B cell (primary cell): Measurements from ENCODE around the gene RHOV. TPM values are rescaled to one million over a fixed set of nuclear protein-coding genes. Genes with fewer than 3 reads are reported as not detected.

ENCODE experiments used
- ATAC-seq: fragments of 200-7000 bp; cut with Tn5 transposase; one replicate; pipeline ENCODE4 v1.10.0; 2021; ENCODE audit warnings: low read depth, mild to moderate bottlenecking, moderate number of reproducible peaks, moderate library complexity
- CTCF ChIA-PET: fragments of 350-600 bp; sonication (Branson Sonifier 250); formaldehyde crosslinking; loops from one replicate; lab custom pipeline; 2021; ENCODE audit warnings: antibody characterized with exemption, inconsistent platforms; lab: Charles Lee
- POLR2A ChIA-PET: fragments of 350-600 bp; sonication (Branson Sonifier 250); formaldehyde crosslinking; loops from one replicate; lab custom pipeline; 2021; ENCODE audit warnings: antibody characterized with exemption; lab: Charles Lee
- DNase-seq: peaks from one replicate; pipeline ENCODE4 v3.0.0; 2013
- H2AFZ ChIP-seq: 2 replicates; pipeline ENCODE4 v1.6.1; 2012; ENCODE audit warnings: mild to moderate bottlenecking, low read depth, low read length; ENCODE audit not compliant: insufficient read depth, poor library complexity, severe bottlenecking
- H3K27ac ChIP-seq, 2 donors: 1 replicate in 1 of 2; 2 replicates in 1 of 2; pipeline ENCODE4 v1.5.1; 2012 to 2013; ENCODE audit warnings: low read length in 2 of 2, mild to moderate bottlenecking in 2 of 2, moderate library complexity in 1 of 2
- H3K27me3 ChIP-seq, 4 experiments: fragments of 200-600 bp in 1 of 4; sonication (generic) in 1 of 4; replicated peaks in 1 of 4; 1 replicate in 2 of 4; 2 replicates in 2 of 4; pipeline versions ENCODE4 v1.6.1 to v1.7.0; 2013 to 2016; ENCODE audit warnings: low read length in 3 of 4, mild to moderate bottlenecking in 2 of 4, mixed read lengths in 1 of 4, moderate library complexity in 1 of 4; ENCODE audit not compliant: insufficient read depth in 4 of 4, control insufficient read depth in 3 of 4; ENCODE audit errors: control extremely low read depth in 1 of 4
- H3K36me3 ChIP-seq, 2 experiments: replicated peaks in 1 of 2; 1 replicate in 1 of 2; 2 replicates in 1 of 2; pipeline versions ENCODE4 v1.6.1 to v1.7.1; 2013; ENCODE audit warnings: low read length in 1 of 2; ENCODE audit not compliant: insufficient read depth in 2 of 2, control insufficient read depth in 1 of 2; ENCODE audit errors: control extremely low read depth in 1 of 2, extremely low read depth in 1 of 2
- H3K4me1 ChIP-seq, 2 donors: fragments of 200-600 bp in 1 of 2; sonication (generic) in 1 of 2; 1 replicate in 1 of 2; 2 replicates in 1 of 2; pipeline versions ENCODE4 v1.5.1 to v1.6.1; 2013 to 2017; ENCODE audit warnings: low read length in 2 of 2; ENCODE audit not compliant: control insufficient read depth in 2 of 2, insufficient read depth in 2 of 2
- H3K4me2 ChIP-seq: replicated peaks from 2 replicates; pipeline ENCODE3; 2012; ENCODE audit warnings: mild to moderate bottlenecking, low read depth, low read length; ENCODE audit not compliant: poor library complexity, severe bottlenecking
- H3K4me3 ChIP-seq, 5 experiments: fragments of 200-600 bp in 1 of 5; sonication (generic) in 1 of 5; 1 replicate in 3 of 5; 2 replicates in 2 of 5; pipeline versions ENCODE4 v1.5.1 to v1.7.0; 2011 to 2016; ENCODE audit warnings: low read length in 4 of 5, mild to moderate bottlenecking in 4 of 5, low read depth in 2 of 5, control low read depth in 1 of 5, moderate library complexity in 1 of 5; ENCODE audit not compliant: insufficient read depth in 1 of 5; ENCODE audit errors: control extremely low read depth in 1 of 5, extremely low read depth in 1 of 5
- H3K79me2 ChIP-seq: fragments of 200-600 bp; sonication (generic); one replicate; pipeline ENCODE4 v1.6.0; 2016; ENCODE audit warnings: low read length; ENCODE audit not compliant: control insufficient read depth, insufficient read depth
- H3K9ac ChIP-seq: fragments of 200-600 bp; sonication (generic); 2 replicates; pipeline ENCODE4 v1.6.1; 2017; ENCODE audit warnings: mild to moderate bottlenecking, low read length, moderate library complexity
- H3K9me3 ChIP-seq, 3 donors: one replicate each; pipeline versions ENCODE4 v1.6.1 to v1.7.1; 2013; ENCODE audit warnings: low read length in 2 of 3; ENCODE audit not compliant: control insufficient read depth in 2 of 3, insufficient read depth in 1 of 3; ENCODE audit errors: control extremely low read depth in 1 of 3
- H4K20me1 ChIP-seq: 2 replicates; pipeline ENCODE4 v1.6.0; 2012; ENCODE audit warnings: mild to moderate bottlenecking, low read length; ENCODE audit not compliant: insufficient read depth, control insufficient read depth, poor library complexity, severe bottlenecking
- H3K27ac Mint-ChIP-seq: one replicate; pipeline ENCODE4 v1.8.0; 2021; ENCODE audit warnings: mixed read lengths
- H3K27me3 Mint-ChIP-seq: one replicate; pipeline ENCODE4 v1.8.0; 2021; ENCODE audit warnings: mixed read lengths
- H3K4me1 Mint-ChIP-seq: one replicate; pipeline ENCODE4 v1.8.0; 2021; ENCODE audit warnings: mixed read lengths
- H3K4me3 Mint-ChIP-seq: one replicate; pipeline ENCODE4 v1.8.0; 2021; ENCODE audit warnings: mixed read lengths
- H3K9me3 Mint-ChIP-seq: one replicate; pipeline ENCODE4 v1.8.0; 2022; ENCODE audit warnings: mixed read lengths; ENCODE audit not compliant: insufficient read depth
- EZH2 ChIP-seq: IDR thresholded peaks from 2 replicates; pipeline ENCODE4 v1.6.1; 2012; ENCODE audit warnings: borderline replicate concordance, low read depth, mild to moderate bottlenecking, moderate library complexity, low read length; ENCODE audit not compliant: insufficient read depth, poor library complexity, severe bottlenecking
- WGBS: methylation state at CpG from one replicate; pipeline ENCODE4 v1.1.5; 2013; ENCODE audit warnings: missing lambda C conversion rate; ENCODE audit not compliant: insufficient coverage; 5-methylcytosine and 5-hydroxymethylcytosine counted together
- intact Hi-C: fragments of 100-400 bp; cut with micrococcal nuclease; formaldehyde crosslinking; loops from one replicate; pipeline ENCODE4 v1.10.0; 2022
- polyA plus RNA-seq: library from polyadenylated mRNA; depleted of rRNA; stranded (reverse); fragments of >200 nt; gene quantifications from 2 replicates; pipeline ENCODE4 v1.2.3, GENCODE V29; 2012
- total RNA-seq, 2 donors: library from RNA; stranded (reverse); fragments of 120-200 nt in 1 of 2; gene quantifications; 1 replicate in 1 of 2; 2 replicates in 1 of 2; pipeline versions ENCODE4 v1.2.3 to v1.2.4, GENCODE V29; 2013 to 2022
- TF ChIP-seq, protein P1 (sequence below): fragments of 200-600 bp; IDR thresholded peaks from one replicate; pipeline ENCODE4 v1.8.0; 2022; ENCODE audit warnings: antibody characterized with exemption, mild to moderate bottlenecking

Gene RHOV
- total and polyA plus RNA-seq, 2 donors (not counting 1 experiment from before 2014, with no cell fraction given), result 0.54 TPM; not detected in 1

DNA sequence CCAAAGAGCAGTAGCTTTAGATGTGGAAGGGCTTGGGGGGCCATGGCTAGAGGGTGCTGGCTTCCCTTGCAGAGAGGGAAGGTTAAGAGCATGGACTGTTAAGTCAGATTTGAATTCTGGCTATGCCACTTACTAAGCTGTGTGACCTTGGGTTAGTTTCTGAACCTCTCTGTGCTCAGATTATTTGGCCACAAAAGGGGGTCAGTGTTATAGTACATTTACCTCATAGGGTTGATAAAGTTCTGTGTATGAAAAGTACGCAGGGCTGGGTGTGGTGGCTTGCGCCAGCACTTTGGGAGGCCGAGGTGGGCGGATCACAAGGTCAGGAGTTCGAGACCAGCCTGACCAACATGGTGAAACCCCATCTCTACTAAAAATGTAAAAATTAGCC is 27.0 kb upstream of the RHOV start:
- peaks cover 35% of the 10 kb centered on the region for H3K4me1 Mint-ChIP-seq
- WGBS, result no CpG with 5 or more reads among the region's 5 CpGs
- H3K4me2 ChIP-seq, result no peak overlapping the region
- H3K9ac ChIP-seq, result no peak overlapping the region
- ChIA-PET POLR2A (no interaction called here), CTCF (interaction anchor here (0.7 to 1.3 kb wide), 3 partner anchors 12 to 285 kb away, joined by 3 to 4 read pairs (median 4); no protein-coding TSS in a partner anchor)
- intact Hi-C loops, result loop anchor here (5.0 to 10.0 kb wide), 4 partner anchors 514 to 994 kb away; partner anchors contain the start of genes MGA, RTF1 and SPTBN5
- H3K27ac ChIP-seq, result no peak overlapping the region
- no peaks in the 10 kb centered on the region for H3K27me3 ChIP-seq
- H3K9me3 ChIP-seq, result no peaks in the 10 kb centered on the region
- H3K27ac Mint-ChIP-seq, result no peak overlapping the region
- H3K79me2 ChIP-seq, result peaks cover 22% of the 10 kb centered on the region
- no peak for DNase-seq
- H3K36me3 ChIP-seq, result peaks cover under 1 to 44% of the 10 kb centered on the region in 2 experiments
- H3K4me1 ChIP-seq, result peaks cover 21 to 39% of the 10 kb centered on the region in 2 donors
- ATAC-seq, result no peak
- no peak overlapping the region for H3K4me3 ChIP-seq
- H2AFZ ChIP-seq, result no peak overlapping the region
- H3K27me3 Mint-ChIP-seq, result no peaks in the 10 kb centered on the region
- no peaks in the 10 kb centered on the region for H3K9me3 Mint-ChIP-seq
- H4K20me1 ChIP-seq, result peaks cover 20% of the 10 kb centered on the region
- no peak overlapping the region for H3K4me3 Mint-ChIP-seq
- TF ChIP-seq EZH2, result no peak
- TF ChIP-seq, protein P1, sequence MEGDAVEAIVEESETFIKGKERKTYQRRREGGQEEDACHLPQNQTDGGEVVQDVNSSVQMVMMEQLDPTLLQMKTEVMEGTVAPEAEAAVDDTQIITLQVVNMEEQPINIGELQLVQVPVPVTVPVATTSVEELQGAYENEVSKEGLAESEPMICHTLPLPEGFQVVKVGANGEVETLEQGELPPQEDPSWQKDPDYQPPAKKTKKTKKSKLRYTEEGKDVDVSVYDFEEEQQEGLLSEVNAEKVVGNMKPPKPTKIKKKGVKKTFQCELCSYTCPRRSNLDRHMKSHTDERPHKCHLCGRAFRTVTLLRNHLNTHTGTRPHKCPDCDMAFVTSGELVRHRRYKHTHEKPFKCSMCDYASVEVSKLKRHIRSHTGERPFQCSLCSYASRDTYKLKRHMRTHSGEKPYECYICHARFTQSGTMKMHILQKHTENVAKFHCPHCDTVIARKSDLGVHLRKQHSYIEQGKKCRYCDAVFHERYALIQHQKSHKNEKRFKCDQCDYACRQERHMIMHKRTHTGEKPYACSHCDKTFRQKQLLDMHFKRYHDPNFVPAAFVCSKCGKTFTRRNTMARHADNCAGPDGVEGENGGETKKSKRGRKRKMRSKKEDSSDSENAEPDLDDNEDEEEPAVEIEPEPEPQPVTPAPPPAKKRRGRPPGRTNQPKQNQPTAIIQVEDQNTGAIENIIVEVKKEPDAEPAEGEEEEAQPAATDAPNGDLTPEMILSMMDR, result no peak

DNA sequence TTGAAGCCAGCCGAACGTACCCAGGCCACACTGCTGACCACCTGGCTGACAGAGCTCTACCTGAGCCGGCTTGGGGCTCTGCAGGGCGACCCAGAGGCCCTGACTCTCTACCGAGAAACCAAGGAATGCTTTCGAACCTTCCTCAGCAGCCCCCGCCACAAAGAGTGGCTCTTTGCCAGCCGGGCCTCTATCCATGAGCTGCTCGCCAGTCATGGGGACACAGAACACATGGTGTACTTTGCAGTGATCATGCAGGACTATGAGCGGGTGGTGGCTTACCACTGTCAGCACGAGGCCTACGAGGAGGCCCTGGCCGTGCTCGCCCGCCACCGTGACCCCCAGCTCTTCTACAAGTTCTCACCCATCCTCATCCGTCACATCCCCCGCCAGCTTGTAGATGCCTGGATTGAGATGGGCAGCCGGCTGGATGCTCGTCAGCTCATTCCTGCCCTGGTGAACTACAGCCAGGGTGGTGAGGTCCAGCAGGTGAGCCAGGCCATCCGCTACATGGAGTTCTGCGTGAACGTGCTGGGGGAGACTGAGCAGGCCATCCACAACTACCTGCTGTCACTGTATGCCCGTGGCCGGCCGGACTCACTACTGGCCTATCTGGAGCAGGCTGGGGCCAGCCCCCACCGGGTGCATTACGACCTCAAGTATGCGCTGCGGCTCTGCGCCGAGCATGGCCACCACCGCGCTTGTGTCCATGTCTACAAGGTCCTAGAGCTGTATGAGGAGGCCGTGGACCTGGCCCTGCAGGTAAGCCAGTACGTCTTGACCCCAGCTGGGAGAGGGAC is 26.4 kb upstream of the RHOV start:
- H3K4me1 Mint-ChIP-seq, result peaks cover 35% of the 10 kb centered on the region
- H3K27me3 ChIP-seq, result no peaks in the 10 kb centered on the region
- peaks cover 28% of the 10 kb centered on the region for H3K79me2 ChIP-seq
- ChIA-PET POLR2A (no interaction called here), CTCF (interaction anchor here (0.7 to 1.3 kb wide), 3 partner anchors 11 to 285 kb away, joined by 3 to 4 read pairs (median 4); no protein-coding TSS in a partner anchor)
- intact Hi-C loops, result loop anchor here (5.0 to 10.0 kb wide), 4 partner anchors 514 to 994 kb away; partner anchors contain the start of genes MGA, RTF1 and SPTBN5
- ATAC-seq (no peak), DNase-seq (no peak)
- H3K4me3 Mint-ChIP-seq, result no peak overlapping the region
- peaks cover 24% of the 10 kb centered on the region for H4K20me1 ChIP-seq
- peaks cover 20 to 38% of the 10 kb centered on the region in 2 donors for H3K4me1 ChIP-seq
- no peak overlapping the region for H3K4me3 ChIP-seq
- WGBS, result 97% methylated on average over 36 of the region's 36 CpGs
- no peak for TF ChIP-seq EZH2
- TF ChIP-seq, protein P1, result no peak
- peaks cover 2 to 47% of the 10 kb centered on the region in 2 experiments for H3K36me3 ChIP-seq
- H3K27me3 Mint-ChIP-seq, result no peaks in the 10 kb centered on the region
- H3K9me3 Mint-ChIP-seq, result no peaks in the 10 kb centered on the region
- no peak overlapping the region for H2AFZ ChIP-seq
- H3K27ac Mint-ChIP-seq, result no peak overlapping the region
- H3K27ac ChIP-seq, result no peak overlapping the region
- H3K4me2 ChIP-seq, result no peak overlapping the region
- H3K9me3 ChIP-seq, result no peaks in the 10 kb centered on the region
- no peak overlapping the region for H3K9ac ChIP-seq
